HG03066 (cell line): ENCODE measurements around the gene KDM2B.

Experiments
- ATAC-seq: cut with Tn5 transposase; IDR thresholded peaks from one replicate; pipeline ENCODE4 v1.9.1; 2021; ENCODE audit warnings: low read depth; ENCODE audit not compliant: unreplicated experiment

KDM2B gene

DNA sequence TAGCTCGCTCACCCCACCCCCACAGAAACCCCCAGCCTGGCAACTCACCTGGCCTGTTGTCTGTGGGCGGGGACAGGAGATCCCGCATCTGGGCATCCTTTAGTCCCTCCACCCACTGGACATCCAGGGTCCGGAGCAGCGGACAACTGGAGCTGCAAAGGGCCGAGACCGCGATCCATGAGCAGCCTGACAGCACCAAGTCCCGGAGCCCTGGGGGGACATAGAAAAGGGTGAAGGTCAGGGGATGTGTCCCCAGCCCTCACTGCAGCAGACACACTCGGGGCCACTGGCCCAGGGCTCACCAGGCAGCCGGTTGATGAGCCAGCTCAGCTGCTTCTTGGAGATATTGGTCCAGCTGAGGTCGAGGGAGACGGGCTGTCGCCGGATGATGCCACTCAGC lies 140.1 kb downstream of the KDM2B start:
- ATAC-seq = no peak

DNA sequence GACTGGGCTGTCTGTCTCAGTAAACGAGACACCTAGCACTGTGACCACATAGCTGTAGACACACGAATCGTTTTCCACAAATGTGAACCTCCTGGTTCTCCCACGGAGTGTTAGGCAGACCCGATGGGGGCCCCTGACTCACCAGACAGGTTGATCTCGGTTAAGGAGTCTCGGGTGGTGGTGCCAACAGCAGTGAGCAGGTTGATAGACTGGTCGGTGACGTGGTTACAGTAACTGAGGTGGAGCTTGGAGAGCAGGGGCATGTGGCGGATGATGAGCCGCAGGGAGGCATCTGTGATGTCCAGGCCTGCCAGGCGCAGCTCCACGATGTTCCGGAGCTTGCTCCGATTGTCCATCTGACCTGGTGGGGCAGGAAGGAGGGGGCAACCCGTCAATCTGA lies 141.1 kb downstream of the KDM2B start:
- no peak for ATAC-seq

GRCh38 chr12:121438905-121439304 lies 141.9 kb downstream of the KDM2B start:
- ATAC-seq = no peak

- ATAC-seq = no peak
These were observed 144.1 kb downstream of the KDM2B start for GRCh38 chr12:121436706-121437105.

GRCh38 chr12:121432740-121433480 lies 147.9 kb downstream of the KDM2B start:
- ATAC-seq = no peak

DNA sequence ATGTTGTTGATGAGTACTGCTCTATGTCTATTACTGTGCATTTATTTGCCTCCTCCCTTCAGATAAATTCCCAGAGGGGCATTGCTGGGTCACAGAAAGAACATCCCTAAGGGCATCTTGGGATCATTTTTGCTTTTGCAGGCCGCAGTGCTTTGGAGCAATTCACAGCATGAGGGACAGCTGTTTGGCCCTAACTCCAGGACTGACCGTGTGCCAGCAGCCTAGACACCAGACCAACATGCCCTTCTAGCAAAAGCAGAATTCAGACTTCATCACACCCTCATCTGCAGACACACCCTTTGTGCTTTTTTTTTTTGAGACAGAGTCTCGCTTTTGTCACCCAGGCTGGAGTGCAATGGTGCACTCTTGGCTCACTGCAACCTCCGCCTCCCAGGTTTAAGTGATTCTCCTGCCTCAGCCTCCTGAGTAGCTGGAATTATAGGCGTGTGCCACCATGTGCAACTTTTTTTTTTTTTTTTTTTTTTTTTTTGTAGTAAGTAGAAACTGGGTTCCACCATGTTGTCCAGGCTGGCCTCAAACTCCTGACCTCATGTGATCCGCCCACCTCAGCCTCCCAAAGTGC lies 149.9 kb downstream of the KDM2B start:
- no peak for ATAC-seq

- no peak for ATAC-seq
These were observed 151.9 kb downstream of the KDM2B start for GRCh38 chr12:121428883-121429282.

- ATAC-seq = no peak
These were observed 153.2 kb downstream of the KDM2B start for GRCh38 chr12:121427556-121428050.

- ATAC-seq = no peak
These were observed 156.2 kb downstream of the KDM2B start for GRCh38 chr12:121424624-121424975.

- no peak for ATAC-seq
These were observed 156.9 kb downstream of the KDM2B start for GRCh38 chr12:121423682-121424623.

GRCh38 chr12:121423253-121423652 lies 157.6 kb downstream of the KDM2B start:
- no peak for ATAC-seq

GRCh38 chr12:121420109-121420508 lies 160.7 kb downstream of the KDM2B start:
- no peak for ATAC-seq

DNA sequence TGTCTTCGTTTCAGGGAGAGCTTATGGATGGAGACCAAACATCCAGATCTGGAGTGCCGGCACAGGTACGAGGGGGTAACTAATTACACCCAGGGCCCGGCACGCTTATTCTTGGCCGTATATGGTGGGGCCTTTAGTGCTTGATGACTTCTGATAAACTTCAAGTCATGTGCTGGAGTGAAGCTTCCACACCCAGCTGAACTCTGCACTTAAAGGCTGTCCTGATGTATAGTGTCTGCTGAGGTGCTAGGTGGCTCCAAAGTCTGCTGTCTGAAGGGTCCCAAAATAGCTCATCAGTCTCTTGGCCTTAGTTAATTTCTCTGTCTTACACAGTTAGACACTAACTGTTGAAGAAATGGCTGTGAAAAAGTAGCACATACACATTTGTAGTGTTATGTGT lies 163.0 kb downstream of the KDM2B start:
- no peak for ATAC-seq

GRCh38 chr12:121413917-121414316 lies 166.9 kb downstream of the KDM2B start:
- ATAC-seq = no peak

DNA sequence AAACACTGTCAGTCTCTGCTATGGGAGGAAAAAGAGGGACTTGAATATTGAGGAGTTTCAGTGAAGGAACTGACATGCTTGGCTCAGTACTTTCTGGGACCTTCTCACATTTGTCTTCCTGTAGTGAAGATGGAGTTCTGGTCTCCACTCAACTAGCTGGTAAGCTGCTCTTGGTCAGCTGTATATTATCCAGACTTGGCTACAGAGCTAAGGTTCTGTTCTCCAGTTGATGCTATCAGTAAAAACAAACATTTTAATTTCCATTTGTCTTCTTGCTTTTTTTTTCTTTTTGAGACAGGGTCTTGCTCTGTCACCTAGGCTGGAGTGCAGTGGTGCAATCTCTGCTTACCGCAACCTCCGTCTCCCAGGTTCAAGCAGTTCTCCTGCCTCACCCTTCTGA lies 175.6 kb downstream of the KDM2B start:
- ATAC-seq = no peak

- ATAC-seq = no peak
These were observed 176.1 kb downstream of the KDM2B start for GRCh38 chr12:121404734-121405133.

- no peak for ATAC-seq
These were observed 177.1 kb downstream of the KDM2B start for GRCh38 chr12:121403721-121404120.

GRCh38 chr12:121400332-121401139 lies 180.3 kb downstream of the KDM2B start:
- ATAC-seq = peak; percentile 30

DNA sequence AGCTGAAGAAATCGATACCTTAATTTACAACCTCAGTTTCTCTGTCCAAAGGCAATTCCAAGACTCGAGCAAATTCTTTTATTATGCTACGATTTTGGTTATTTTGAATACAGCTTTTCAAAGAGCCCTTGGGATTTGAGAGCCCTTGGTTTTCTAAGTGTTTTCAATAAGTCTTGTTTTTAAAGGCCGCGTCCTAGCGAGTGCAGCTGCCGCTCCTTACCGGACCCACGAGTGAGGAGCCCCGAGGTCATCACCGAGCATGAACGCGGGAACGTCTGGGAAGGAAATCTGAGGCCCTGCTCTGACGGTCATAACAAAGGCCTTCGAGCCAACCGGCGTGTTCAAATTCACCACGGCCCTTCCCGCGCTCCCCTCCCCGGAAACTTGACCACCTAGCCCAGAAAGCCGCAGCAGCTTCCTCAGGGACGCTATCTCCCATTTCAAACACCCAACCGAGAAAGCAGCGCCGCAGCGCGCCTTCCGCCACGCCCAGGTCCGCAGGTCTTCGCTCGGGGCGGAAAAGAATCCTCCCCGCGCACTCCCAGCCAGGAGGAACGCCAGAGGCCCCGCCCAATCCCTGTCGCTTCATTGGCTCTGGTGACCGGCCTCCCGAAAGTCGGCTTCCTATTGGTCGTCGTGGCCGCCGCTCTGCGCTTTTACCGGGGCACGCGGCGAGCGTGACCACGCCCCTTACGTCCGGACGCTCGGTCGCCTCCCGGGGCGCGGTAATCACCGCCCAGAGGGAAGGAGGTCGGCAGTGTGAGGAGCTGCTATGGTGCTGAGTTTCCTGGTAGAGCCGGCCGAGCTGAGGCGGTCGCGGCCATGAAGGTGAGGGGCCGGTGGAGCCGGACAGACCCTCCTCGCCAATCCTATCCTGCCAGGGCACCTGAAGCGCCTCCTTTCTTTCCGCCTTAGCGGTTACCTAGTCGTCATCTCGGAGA lies 181.2 kb downstream of the KDM2B start, which contains the start of gene RNF34:
Gene RNF34, plus strand, starts transcription at position 728 of the 941 bp plus-strand sequence. Its CDS starts 95 bp downstream, at position 823.
- peak; percentile 91 for ATAC-seq
